HL-60/S4 treated with retinoic acid at 250 ng/mL for 4 days and 3 days (cell line): ENCODE data around the gene OXT.
"Not testable (repeated sequence)": the region's sequence is repeated elsewhere in the genome, so short reads cannot be mapped to it uniquely, and the experiment has no call there.

Experiments used
- in situ Hi-C: fragments of 300-500 bp; cut with MboI; formaldehyde crosslinking; loops from 2 replicates; pipeline ENCODE4 v1.7.0; 2022; ENCODE audit warnings: low sequenced_read_pairs

The OXT gene

GRCh38 chr20:3071610-3072529 is at the start of gene OXT:
Gene OXT (plus strand): TSS chr20:3071620. CDS start chr20:3071656, 36 bp downstream.
- in situ Hi-C loops, result no loop called here

GRCh38 chr20:3021777-3022176 is 49.6 kb upstream of the OXT start:
- in situ Hi-C loops, result no loop called here

- in situ Hi-C loops, result not testable (repeated sequence)
These were observed 48.6 kb upstream of the OXT start for GRCh38 chr20:3022559-3023490.

GRCh38 chr20:3027987-3028386 is 43.4 kb upstream of the OXT start:
- in situ Hi-C loops, result no loop called here

GRCh38 chr20:3031524-3032147 is 39.8 kb upstream of the OXT start:
- in situ Hi-C loops, result no loop called here

GRCh38 chr20:3032624-3033023 is 38.8 kb upstream of the OXT start:
- in situ Hi-C loops, result no loop called here

GRCh38 chr20:3037654-3038053 is 33.8 kb upstream of the OXT start:
- in situ Hi-C loops, result no loop called here

GRCh38 chr20:3038454-3038853 is 33.0 kb upstream of the OXT start:
- in situ Hi-C loops, result no loop called here

- in situ Hi-C loops, result no loop called here
These were observed 32.0 kb upstream of the OXT start for GRCh38 chr20:3039426-3039825.

- in situ Hi-C loops, result no loop called here
These were observed 31.3 kb upstream of the OXT start for GRCh38 chr20:3040086-3040485.

GRCh38 chr20:3041854-3042409 is 29.5 kb upstream of the OXT start:
- in situ Hi-C loops, result no loop called here

- in situ Hi-C loops, result no loop called here
These were observed 28.8 kb upstream of the OXT start for GRCh38 chr20:3042625-3043024.

- in situ Hi-C loops, result no loop called here
These were observed 28.1 kb upstream of the OXT start, which contains the start of gene GNRH2 for GRCh38 chr20:3043322-3043721. Gene GNRH2 (plus strand): TSS chr20:3043622. CDS start chr20:3044415, 793 bp downstream.

- in situ Hi-C loops, result no loop called here
These were observed 27.0 kb upstream of the OXT start for GRCh38 chr20:3044336-3044965.

GRCh38 chr20:3045042-3045815 is 26.2 kb upstream of the OXT start:
- in situ Hi-C loops, result no loop called here

- in situ Hi-C loops, result no loop called here
These were observed 25.4 kb upstream of the OXT start, which contains the start of gene MRPS26 for GRCh38 chr20:3045816-3046676. Gene MRPS26 (plus strand): TSS chr20:3046052. CDS start chr20:3046069, 17 bp downstream.

- in situ Hi-C loops, result no loop called here
These were observed 24.6 kb upstream of the OXT start for GRCh38 chr20:3046677-3047462.
